GM06990 (cell line): ENCODE results near the gene PRSS56.

Source experiments
- DNase-seq: peaks from one replicate; pipeline ENCODE4 v3.0.0-alpha.2; 2011; ENCODE audit not compliant: insufficient read length; ENCODE audit errors: extremely low read depth
- H3K27me3 ChIP-seq: replicated peaks from 2 replicates; pipeline ENCODE4 v1.6.0; 2011; ENCODE audit warnings: low read length; ENCODE audit not compliant: control insufficient read depth, insufficient read depth
- H3K36me3 ChIP-seq: 2 replicates; pipeline ENCODE4 v1.5.1; 2011; ENCODE audit warnings: low read length; ENCODE audit not compliant: control insufficient read depth, insufficient read depth
- H3K4me3 ChIP-seq: replicated peaks from 2 replicates; pipeline ENCODE4 v1.5.1; 2011; ENCODE audit warnings: low read depth, mild to moderate bottlenecking, control low read depth, low read length
- TF ChIP-seq, protein P1 (sequence below): IDR thresholded peaks from 2 replicates; pipeline ENCODE4 v1.5.1; 2011; ENCODE audit warnings: low read length, control low read depth, mild to moderate bottlenecking, inconsistent platforms; ENCODE audit not compliant: insufficient read depth, poor library complexity, severe bottlenecking

The PRSS56 gene

DNA sequence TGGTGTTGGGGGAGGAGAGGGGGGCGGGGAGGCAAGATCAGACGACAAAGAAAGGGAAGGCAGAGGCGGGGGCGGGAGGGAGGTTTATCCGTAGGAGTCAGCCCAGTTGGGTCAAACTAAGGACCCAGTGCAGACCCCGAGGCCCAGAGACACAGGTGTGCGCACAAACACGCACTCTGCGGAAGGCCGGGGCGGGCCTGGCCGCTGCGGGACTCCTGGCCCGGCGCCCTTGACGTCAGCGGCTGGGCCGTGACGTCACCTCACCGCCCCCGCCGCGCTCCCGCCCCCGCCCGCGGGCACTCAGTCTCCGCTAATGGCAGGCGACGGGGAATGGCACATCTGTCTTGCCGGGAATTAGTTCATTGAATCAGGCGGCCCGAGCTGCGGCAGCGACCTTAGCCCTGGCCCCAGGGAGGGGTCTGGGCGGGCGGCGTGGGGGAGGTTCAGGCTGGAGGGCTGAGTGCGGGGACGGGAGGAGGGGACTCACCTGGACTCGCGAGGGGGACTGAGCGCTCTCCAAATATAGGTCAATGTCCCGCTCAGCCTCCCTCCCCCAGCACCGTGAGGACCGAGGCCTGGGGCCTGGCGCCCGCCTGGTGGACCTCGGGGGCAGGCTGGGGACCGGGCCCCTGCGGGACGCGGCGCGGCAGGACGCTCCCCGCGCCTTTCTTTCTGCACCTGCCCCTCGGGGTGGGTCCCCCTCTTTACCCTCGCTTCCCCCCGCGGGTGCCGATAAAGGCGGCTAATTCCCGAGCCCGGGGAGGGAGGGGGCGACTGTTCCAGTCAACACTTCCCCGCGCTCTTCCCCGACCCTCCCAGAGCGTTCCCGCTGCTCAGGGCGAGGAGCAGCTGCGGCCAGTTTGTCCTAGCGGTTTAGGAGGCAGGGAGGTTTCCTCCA is 17.0 kb upstream of the PRSS56 start:
- TF ChIP-seq, protein P1, sequence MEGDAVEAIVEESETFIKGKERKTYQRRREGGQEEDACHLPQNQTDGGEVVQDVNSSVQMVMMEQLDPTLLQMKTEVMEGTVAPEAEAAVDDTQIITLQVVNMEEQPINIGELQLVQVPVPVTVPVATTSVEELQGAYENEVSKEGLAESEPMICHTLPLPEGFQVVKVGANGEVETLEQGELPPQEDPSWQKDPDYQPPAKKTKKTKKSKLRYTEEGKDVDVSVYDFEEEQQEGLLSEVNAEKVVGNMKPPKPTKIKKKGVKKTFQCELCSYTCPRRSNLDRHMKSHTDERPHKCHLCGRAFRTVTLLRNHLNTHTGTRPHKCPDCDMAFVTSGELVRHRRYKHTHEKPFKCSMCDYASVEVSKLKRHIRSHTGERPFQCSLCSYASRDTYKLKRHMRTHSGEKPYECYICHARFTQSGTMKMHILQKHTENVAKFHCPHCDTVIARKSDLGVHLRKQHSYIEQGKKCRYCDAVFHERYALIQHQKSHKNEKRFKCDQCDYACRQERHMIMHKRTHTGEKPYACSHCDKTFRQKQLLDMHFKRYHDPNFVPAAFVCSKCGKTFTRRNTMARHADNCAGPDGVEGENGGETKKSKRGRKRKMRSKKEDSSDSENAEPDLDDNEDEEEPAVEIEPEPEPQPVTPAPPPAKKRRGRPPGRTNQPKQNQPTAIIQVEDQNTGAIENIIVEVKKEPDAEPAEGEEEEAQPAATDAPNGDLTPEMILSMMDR = no peak

DNA sequence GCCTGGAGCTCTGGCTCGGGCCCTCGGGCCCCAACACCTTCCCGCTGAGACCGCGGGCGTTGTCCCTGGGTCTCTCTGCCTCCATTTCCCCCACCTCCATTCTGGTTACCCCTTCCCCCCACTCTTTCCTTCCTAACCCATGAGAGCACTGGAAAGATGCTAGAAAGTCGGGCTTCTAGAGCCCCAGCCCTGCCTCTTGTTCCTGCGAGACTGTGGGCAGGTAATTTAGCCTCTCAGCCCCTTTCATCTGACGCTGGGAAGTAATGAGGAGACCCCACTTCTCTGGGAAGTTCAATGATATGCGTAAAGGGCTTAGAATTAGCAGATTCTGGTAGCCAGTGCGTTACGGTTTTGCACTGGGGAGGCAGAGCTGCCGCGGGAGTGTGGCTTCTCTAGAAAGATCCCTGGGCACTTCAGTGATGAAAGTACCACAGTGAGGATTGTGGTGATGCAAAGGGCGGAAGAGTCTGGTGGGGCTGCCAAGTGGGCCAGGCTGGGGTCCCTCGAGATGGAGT is 16.3 kb upstream of the PRSS56 start:
- TF ChIP-seq, protein P1 = no peak
- Histone ChIP-seq H3K4me3 (no peak overlapping the region), H3K36me3 (no peaks in the 10 kb centered on the region), H3K27me3 (peaks cover 4% of the 10 kb centered on the region)
- no peak for DNase-seq

More for the DNA sequence above, 17.0 kb upstream of the PRSS56 start:
- H3K27me3 ChIP-seq = peaks cover 4% of the 10 kb centered on the region
- no peaks in the 10 kb centered on the region for H3K36me3 ChIP-seq
- no peak overlapping the region for H3K4me3 ChIP-seq
- no peak for DNase-seq

DNA sequence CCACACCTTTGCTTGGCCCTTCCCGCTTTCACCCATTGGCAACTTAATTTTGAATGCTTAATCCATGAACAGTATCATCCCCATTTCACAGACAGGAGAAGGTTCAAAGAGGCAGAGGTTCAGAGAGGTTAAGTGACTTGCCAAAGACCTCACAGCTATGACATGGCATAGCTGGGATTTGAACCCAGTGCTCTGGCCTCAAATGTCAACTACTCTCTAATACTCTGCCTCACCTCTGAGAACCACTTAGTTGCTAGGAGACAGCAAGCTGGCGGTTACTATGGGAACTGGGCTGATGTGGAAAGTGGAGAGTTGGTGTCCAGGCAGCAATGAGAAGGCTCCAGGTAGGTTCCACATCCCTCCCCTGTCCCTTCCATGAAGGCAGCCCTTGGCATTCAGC is 15.8 kb upstream of the PRSS56 start:
- DNase-seq = no peak
- peaks cover 4% of the 10 kb centered on the region for H3K27me3 ChIP-seq
- no peak overlapping the region for H3K4me3 ChIP-seq
- TF ChIP-seq, protein P1 = no peak
- no peaks in the 10 kb centered on the region for H3K36me3 ChIP-seq

DNA sequence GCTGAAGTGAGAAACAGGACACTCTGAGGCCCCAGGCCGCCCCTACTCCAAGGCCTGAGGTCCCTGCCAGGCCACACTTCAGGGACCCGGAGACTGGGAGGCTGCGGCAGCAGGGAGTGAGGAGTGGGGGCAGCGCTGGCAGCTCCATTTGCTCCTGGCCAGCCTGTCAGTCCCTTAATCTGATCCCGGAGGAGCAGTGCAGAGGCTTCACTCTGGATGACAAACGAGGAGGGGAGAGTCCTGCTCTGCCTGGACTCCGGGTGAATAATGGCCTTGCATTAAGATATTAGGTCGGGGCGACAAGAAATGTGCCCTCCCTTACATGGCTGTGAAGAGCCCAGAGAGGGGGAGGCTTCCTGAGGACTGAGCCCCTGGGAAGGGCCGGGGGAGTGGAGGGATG is 14.3 kb upstream of the PRSS56 start:
- Histone ChIP-seq H3K4me3 (no peak overlapping the region), H3K27me3 (peaks cover 4% of the 10 kb centered on the region), H3K36me3 (no peaks in the 10 kb centered on the region)
- DNase-seq = no peak
- TF ChIP-seq, protein P1 = no peak

DNA sequence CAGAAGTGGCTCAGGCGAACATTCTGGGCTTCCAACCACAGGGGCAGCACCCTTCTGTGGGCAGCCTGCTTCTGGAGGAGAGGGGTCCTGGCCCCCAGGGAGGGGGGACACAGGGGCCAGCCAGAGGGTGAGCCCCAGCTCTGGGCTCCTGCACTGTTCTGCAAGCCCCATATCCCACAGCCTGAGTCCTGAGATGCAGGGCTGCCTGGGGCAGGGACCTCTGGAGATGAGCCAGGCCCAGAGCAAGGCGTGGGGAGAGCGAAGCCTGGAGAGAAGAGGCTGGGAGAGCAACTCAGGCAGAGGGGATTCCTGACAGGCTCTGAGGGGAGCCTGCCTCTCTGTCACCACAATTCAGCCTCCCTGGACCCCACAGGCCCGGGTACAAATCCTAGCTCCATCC is 13.5 kb upstream of the PRSS56 start:
- no peak overlapping the region for H3K4me3 ChIP-seq
- TF ChIP-seq, protein P1 = no peak
- H3K36me3 ChIP-seq = no peaks in the 10 kb centered on the region
- peaks cover 5% of the 10 kb centered on the region for H3K27me3 ChIP-seq
- no peak for DNase-seq
